Left ventricle myocardium superior (tissue), 1 donor: ENCODE data around the gene TMPRSS2. TPM values are rescaled to one million over a fixed set of nuclear protein-coding genes. Genes with fewer than 3 reads are reported as not detected.

ENCODE experiments used
- ATAC-seq: fragments of 200-7000 bp; cut with Tn5 transposase; one replicate; pipeline ENCODE4 v1.9.1; 2020; ENCODE audit warnings: mild to moderate bottlenecking, moderate library complexity
- DNase-seq: peaks from one replicate; pipeline ENCODE4 v3.0.0-alpha.2; 2020
- intact Hi-C: fragments of 100-400 bp; cut with micrococcal nuclease; formaldehyde crosslinking; loops from one replicate; pipeline ENCODE4 v1.11.0; 2022
- long read RNA-seq: library from polyadenylated mRNA; unstranded; transcript quantifications from one replicate; pipeline ENCODE4 v2.0.0, GENCODE V29; 2021
- total RNA-seq: library from RNA; stranded (reverse); fragmentation: NEBNext Ultra II Directional; extraction: Animal tissue kit (Norgen Biotek cat#: 25700); gene quantifications from one replicate; pipeline ENCODE4 v1.2.1, GENCODE V29; 2021
- donor health status: DM: no; HTN: yes; CAD: no; lungs with severe emphysema.

Gene TMPRSS2
- total RNA-seq, result not detected
- long read RNA-seq, result 0 reads

GRCh38 chr21:41507521-41508414 is at the start of gene TMPRSS2:
TSS of gene TMPRSS2 (minus strand) at chr21:41508158. CDS start at chr21:41498133, 10,025 bp downstream.
- DNase-seq (no peak), ATAC-seq (peak; percentile 64)
- intact Hi-C loops, result no loop called here

- no peak for DNase-seq
- intact Hi-C loops, result no loop called here
Measured at GRCh38 chr21:41555057-41555456, 47.1 kb upstream of the TMPRSS2 start.

GRCh38 chr21:41552254-41552653 is 44.3 kb upstream of the TMPRSS2 start:
- ATAC-seq (no peak), DNase-seq (no peak)
- intact Hi-C loops, result no loop called here

More at GRCh38 chr21:41555057-41555456, 47.1 kb upstream of the TMPRSS2 start:
- ATAC-seq, result peak; percentile 39

- no peak for DNase-seq
- ATAC-seq, result no peak
- intact Hi-C loops, result no loop called here
Measured at GRCh38 chr21:41548781-41549180, 40.8 kb upstream of the TMPRSS2 start.

- DNase-seq, result no peak
- ATAC-seq, result no peak
- intact Hi-C loops, result no loop called here
Measured at GRCh38 chr21:41547111-41547510, 39.2 kb upstream of the TMPRSS2 start.

- ATAC-seq, result no peak
- no peak for DNase-seq
- intact Hi-C loops, result no loop called here
Measured at GRCh38 chr21:41545500-41546359, 37.8 kb upstream of the TMPRSS2 start.

- ATAC-seq, result no peak
- no peak for DNase-seq
- intact Hi-C loops, result no loop called here
Measured at GRCh38 chr21:41542727-41543126, 34.8 kb upstream of the TMPRSS2 start.

GRCh38 chr21:41537356-41537755 is 29.4 kb upstream of the TMPRSS2 start:
- intact Hi-C loops, result no loop called here
- ATAC-seq (no peak), DNase-seq (no peak)

- ATAC-seq (no peak), DNase-seq (no peak)
- intact Hi-C loops, result no loop called here
Measured at GRCh38 chr21:41536827-41537103, 28.8 kb upstream of the TMPRSS2 start.

GRCh38 chr21:41536076-41536826 is 28.3 kb upstream of the TMPRSS2 start:
- DNase-seq, result no peak
- intact Hi-C loops, result no loop called here
- ATAC-seq, result no peak

- intact Hi-C loops, result no loop called here
- ATAC-seq (no peak), DNase-seq (no peak)
Measured at GRCh38 chr21:41530366-41530765, 22.4 kb upstream of the TMPRSS2 start.

- DNase-seq, result no peak
- intact Hi-C loops, result no loop called here
- ATAC-seq, result no peak
Measured at GRCh38 chr21:41529769-41530168, 21.8 kb upstream of the TMPRSS2 start.

GRCh38 chr21:41526478-41527087 is 18.6 kb upstream of the TMPRSS2 start:
- DNase-seq (no peak), ATAC-seq (no peak)
- intact Hi-C loops, result no loop called here

GRCh38 chr21:41523175-41523574 is 15.2 kb upstream of the TMPRSS2 start:
- no peak for DNase-seq
- no peak for ATAC-seq
- intact Hi-C loops, result no loop called here

GRCh38 chr21:41521489-41522027 is 13.6 kb upstream of the TMPRSS2 start:
- ATAC-seq (no peak), DNase-seq (no peak)
- intact Hi-C loops, result no loop called here

GRCh38 chr21:41520560-41521442 is 12.8 kb upstream of the TMPRSS2 start:
- intact Hi-C loops, result no loop called here
- ATAC-seq, result no peak
- no peak for DNase-seq

- intact Hi-C loops, result no loop called here
- no peak for ATAC-seq
- DNase-seq, result no peak
Measured at GRCh38 chr21:41519806-41520559, 12.0 kb upstream of the TMPRSS2 start.
